Right cardiac atrium (tissue), 5 donors: ENCODE measurements around the gene CHAF1A. TPM values are rescaled to one million over a fixed set of nuclear protein-coding genes. Genes with fewer than 3 reads are reported as not detected.

Experiments
- ATAC-seq, 2 donors: fragments of 200-7000 bp; cut with Tn5 transposase; one replicate each; pipeline versions ENCODE4 v1.8.0 to v1.9.1; 2020; ENCODE audit warnings: moderate library complexity in 2 of 2, mild to moderate bottlenecking in 1 of 2
- DNase-seq, 3 donors: peaks; one replicate each; pipeline ENCODE4 v3.0.0-alpha.2; 2020
- H3K27ac ChIP-seq: one replicate; pipeline ENCODE4 v1.5.1; 2013; ENCODE audit warnings: mild to moderate bottlenecking, low read length, control low read depth, moderate library complexity
- H3K27me3 ChIP-seq: one replicate; pipeline ENCODE4 v1.6.1; 2013; ENCODE audit not compliant: control insufficient read depth, insufficient read depth
- H3K4me1 ChIP-seq: one replicate; pipeline ENCODE4 v1.6.1; 2013; ENCODE audit warnings: low read length; ENCODE audit not compliant: control insufficient read depth, insufficient read depth
- H3K4me3 ChIP-seq: one replicate; pipeline ENCODE4 v1.5.1; 2013; ENCODE audit warnings: low read length, control low read depth
- H3K9me3 ChIP-seq: one replicate; pipeline ENCODE4 v1.6.1; 2013; ENCODE audit warnings: low read length; ENCODE audit not compliant: control insufficient read depth
- WGBS: extraction: QIAGEN DNeasy Blood & Tissue Kit; methylation state at CpG from one replicate; pipeline ENCODE4 v1.1.7; 2013; 5-methylcytosine and 5-hydroxymethylcytosine counted together
- intact Hi-C, 4 donors: fragments of 100-400 bp; cut with DNase I; formaldehyde crosslinking; loops; one replicate each; pipeline versions ENCODE4 v1.11.0 to v1.14.0; 2022 to 2023
- polyA plus RNA-seq: library from polyadenylated mRNA; stranded (reverse); fragments of 200-250 nt; gene quantifications from one replicate; pipeline ENCODE4 v1.2.3, GENCODE V29; 2013
- total RNA-seq, 4 donors: library from RNA; stranded (reverse); fragmentation: NEBNext Ultra II Directional; extraction: Animal tissue kit (Norgen Biotek cat#: 25700); gene quantifications; one replicate each; pipeline ENCODE4 v1.2.1, GENCODE V29; 2021
- donor health status: healthy with polysubstance abuse.
- donor health status: DM: no; HTN: yes; CAD: no.
- donor health status: DM: no; HTN: no; CAD: no.
- donor health status: DM: no; HTN: yes; CAD: no; lungs with severe emphysema.
- donor health status: DM: yes; HTN: yes; CAD: no.

Gene CHAF1A
- total and polyA plus RNA-seq, 5 donors: 4.3 to 7.7 (median 6.0) TPM

- ATAC-seq (no peak), DNase-seq (no peak)
- H3K4me3 ChIP-seq: no peak overlapping the region
- no peaks in the 10 kb centered on the region for H3K4me1 ChIP-seq
- no peaks in the 10 kb centered on the region for H3K27me3 ChIP-seq
- intact Hi-C loops: no loop called here
- H3K27ac ChIP-seq: no peak overlapping the region
- H3K9me3 ChIP-seq: no peaks in the 10 kb centered on the region
- 85% methylated on average over 3 of the region's 3 CpGs for WGBS
These were observed 65.4 kb downstream of the CHAF1A start for GRCh38 chr19:4467835-4468234.

GRCh38 chr19:4471403-4472173 lies 69.1 kb downstream of the CHAF1A start:
- H3K4me1 ChIP-seq: peaks cover 3% of the 10 kb centered on the region
- intact Hi-C loops: no loop called here
- under 1% methylated on average over 33 of the region's 33 CpGs for WGBS
- peak; percentile 96 to 97 for ATAC-seq
- H3K27ac ChIP-seq: peak overlapping the region; percentile 89
- H3K27me3 ChIP-seq: no peaks in the 10 kb centered on the region
- no peaks in the 10 kb centered on the region for H3K9me3 ChIP-seq
- DNase-seq: peak; percentile 98 to 99 (median 99)
- H3K4me3 ChIP-seq: peak overlapping the region; percentile 92

GRCh38 chr19:4472174-4472974 lies 69.9 kb downstream of the CHAF1A start, which contains the start of gene HDGFL2:
TSS of gene HDGFL2 (plus strand) at chr19:4472297. CDS start at chr19:4472351, 54 bp downstream.
- peak within 1 kb of the TSS; percentile 92 for H3K4me3 ChIP-seq
- DNase-seq (peak; percentile 38 to 72 (median 69)), ATAC-seq (no peak)
- no peaks in the 10 kb centered on the region for H3K27me3 ChIP-seq
- H3K4me1 ChIP-seq: peaks cover 3% of the 10 kb centered on the region
- H3K27ac ChIP-seq: peak within 1 kb of the TSS; percentile 89
- intact Hi-C loops: no loop called here
- WGBS: under 1% methylated on average over 71 of the region's 71 CpGs
- H3K9me3 ChIP-seq: no peaks in the 10 kb centered on the region

GRCh38 chr19:4473011-4473762 lies 70.7 kb downstream of the CHAF1A start:
- no peaks in the 10 kb centered on the region for H3K9me3 ChIP-seq
- no peak for ATAC-seq
- H3K27me3 ChIP-seq: no peaks in the 10 kb centered on the region
- intact Hi-C loops: no loop called here
- 23% methylated on average over 25 of the region's 25 CpGs for WGBS
- peak in 2 of 3 donors; percentile 49 to 50 for DNase-seq
- peaks cover 3% of the 10 kb centered on the region for H3K4me1 ChIP-seq
- H3K4me3 ChIP-seq: peak overlapping the region; percentile 92
- H3K27ac ChIP-seq: no peak overlapping the region

GRCh38 chr19:4473763-4474513 lies 71.5 kb downstream of the CHAF1A start:
- Histone ChIP-seq H3K9me3 (no peaks in the 10 kb centered on the region), H3K27ac (no peak overlapping the region), H3K27me3 (no peaks in the 10 kb centered on the region), H3K4me1 (peaks cover 3% of the 10 kb centered on the region), H3K4me3 (no peak overlapping the region)
- ATAC-seq (no peak), DNase-seq (peak in 2 of 3 donors; percentile 58 to 63)
- intact Hi-C loops: no loop called here
- WGBS: 31% methylated on average over 23 of the region's 23 CpGs

GRCh38 chr19:4474514-4475022 lies 72.1 kb downstream of the CHAF1A start:
- ATAC-seq (no peak), DNase-seq (peak in 2 of 3 donors; percentile 49 to 65)
- intact Hi-C loops: no loop called here
- H3K27ac ChIP-seq: no peak overlapping the region
- H3K4me3 ChIP-seq: no peak overlapping the region
- no peaks in the 10 kb centered on the region for H3K27me3 ChIP-seq
- H3K9me3 ChIP-seq: no peaks in the 10 kb centered on the region
- 25% methylated on average over 13 of the region's 13 CpGs for WGBS
- H3K4me1 ChIP-seq: peaks cover 3% of the 10 kb centered on the region

GRCh38 chr19:4477034-4477801 lies 74.8 kb downstream of the CHAF1A start:
- H3K4me3 ChIP-seq: no peak overlapping the region
- H3K27me3 ChIP-seq: no peaks in the 10 kb centered on the region
- WGBS: 86% methylated on average over 16 of the region's 16 CpGs
- intact Hi-C loops: no loop called here
- H3K9me3 ChIP-seq: no peaks in the 10 kb centered on the region
- no peak for ATAC-seq
- no peak overlapping the region for H3K27ac ChIP-seq
- no peak for DNase-seq
- H3K4me1 ChIP-seq: peaks cover 3% of the 10 kb centered on the region

GRCh38 chr19:4482721-4483364 lies 80.4 kb downstream of the CHAF1A start:
- no peaks in the 10 kb centered on the region for H3K27me3 ChIP-seq
- ATAC-seq (no peak), DNase-seq (no peak)
- intact Hi-C loops: no loop called here
- H3K4me1 ChIP-seq: no peaks in the 10 kb centered on the region
- no peak overlapping the region for H3K27ac ChIP-seq
- no peaks in the 10 kb centered on the region for H3K9me3 ChIP-seq
- H3K4me3 ChIP-seq: no peak overlapping the region
- 92% methylated on average over 35 of the region's 35 CpGs for WGBS

- Histone ChIP-seq H3K4me1 (no peaks in the 10 kb centered on the region), H3K27me3 (no peaks in the 10 kb centered on the region), H3K9me3 (no peaks in the 10 kb centered on the region), H3K4me3 (no peak overlapping the region), H3K27ac (no peak overlapping the region)
- no peak for DNase-seq
- peak in 1 of 2 donors; percentile 42 for ATAC-seq
- intact Hi-C loops: no loop called here
- WGBS: 88% methylated on average over 19 of the region's 19 CpGs
These were observed 80.9 kb downstream of the CHAF1A start for GRCh38 chr19:4483385-4483784.
